Osteoblast (primary cell): Measurements from ENCODE around the gene NAPSA. TPM values are rescaled to one million over a fixed set of nuclear protein-coding genes. Genes with fewer than 3 reads are reported as not detected.

Experiments used
- DNase-seq: peaks from one replicate; pipeline ENCODE4 v3.0.0; 2011; ENCODE audit warnings: low spot score, mixed read lengths; ENCODE audit not compliant: insufficient read length; ENCODE audit errors: missing footprints
- H2AFZ ChIP-seq: 2 replicates; pipeline ENCODE4 v1.6.0; 2011; ENCODE audit warnings: mild to moderate bottlenecking, low read length
- H3K27ac ChIP-seq: 2 replicates; pipeline ENCODE4 v1.5.1; 2011; ENCODE audit warnings: mild to moderate bottlenecking, low read depth, low read length, moderate library complexity
- H3K27me3 ChIP-seq: 2 replicates; pipeline ENCODE4 v1.6.0; 2012; ENCODE audit warnings: mild to moderate bottlenecking, control low read depth, inconsistent platforms, low read length, moderate library complexity; ENCODE audit not compliant: insufficient read depth
- H3K36me3 ChIP-seq: 2 replicates; pipeline ENCODE4 v1.5.1; 2011; ENCODE audit warnings: mild to moderate bottlenecking, low read length, control low read depth, moderate library complexity; ENCODE audit not compliant: insufficient read depth
- H3K4me1 ChIP-seq: 2 replicates; pipeline ENCODE4 v1.5.1; 2011; ENCODE audit warnings: mild to moderate bottlenecking, low read length, control low read depth, moderate library complexity; ENCODE audit not compliant: insufficient read depth
- H3K4me2 ChIP-seq: 2 replicates; pipeline ENCODE4 v1.6.0; 2011; ENCODE audit warnings: mild to moderate bottlenecking, low read length; ENCODE audit not compliant: insufficient read depth
- H3K4me3 ChIP-seq: fragments of 200-600 bp; sonication (generic); 3 replicates; pipeline ENCODE4 v1.5.1; 2012; ENCODE audit warnings: mild to moderate bottlenecking, low read length, inconsistent platforms; ENCODE audit not compliant: insufficient read depth
- H3K79me2 ChIP-seq: 2 replicates; pipeline ENCODE4 v1.6.0; 2012; ENCODE audit warnings: mild to moderate bottlenecking, low read length, control low read depth, inconsistent platforms; ENCODE audit not compliant: insufficient read depth
- H3K9me3 ChIP-seq: 2 replicates; pipeline ENCODE4 v1.5.1; 2011; ENCODE audit warnings: low read depth, low read length, control low read depth
- H4K20me1 ChIP-seq: 2 replicates; pipeline ENCODE4 v1.6.0; 2012; ENCODE audit warnings: mild to moderate bottlenecking, low read length, control low read depth; ENCODE audit not compliant: insufficient read depth
- total RNA-seq: library from RNA; depleted of rRNA; stranded (reverse); fragments of >200 nt; gene quantifications from 2 replicates; pipeline ENCODE4 v1.2.3, GENCODE V29; 2012
- TF ChIP-seq, protein P1 (sequence below): IDR thresholded peaks from 2 replicates; pipeline ENCODE4 v1.5.1; 2011; ENCODE audit warnings: mild to moderate bottlenecking, low read depth, low read length, moderate library complexity; ENCODE audit errors: extremely low read depth

NAPSA gene
- total RNA-seq, 1 donor = under 0.01 TPM

DNA sequence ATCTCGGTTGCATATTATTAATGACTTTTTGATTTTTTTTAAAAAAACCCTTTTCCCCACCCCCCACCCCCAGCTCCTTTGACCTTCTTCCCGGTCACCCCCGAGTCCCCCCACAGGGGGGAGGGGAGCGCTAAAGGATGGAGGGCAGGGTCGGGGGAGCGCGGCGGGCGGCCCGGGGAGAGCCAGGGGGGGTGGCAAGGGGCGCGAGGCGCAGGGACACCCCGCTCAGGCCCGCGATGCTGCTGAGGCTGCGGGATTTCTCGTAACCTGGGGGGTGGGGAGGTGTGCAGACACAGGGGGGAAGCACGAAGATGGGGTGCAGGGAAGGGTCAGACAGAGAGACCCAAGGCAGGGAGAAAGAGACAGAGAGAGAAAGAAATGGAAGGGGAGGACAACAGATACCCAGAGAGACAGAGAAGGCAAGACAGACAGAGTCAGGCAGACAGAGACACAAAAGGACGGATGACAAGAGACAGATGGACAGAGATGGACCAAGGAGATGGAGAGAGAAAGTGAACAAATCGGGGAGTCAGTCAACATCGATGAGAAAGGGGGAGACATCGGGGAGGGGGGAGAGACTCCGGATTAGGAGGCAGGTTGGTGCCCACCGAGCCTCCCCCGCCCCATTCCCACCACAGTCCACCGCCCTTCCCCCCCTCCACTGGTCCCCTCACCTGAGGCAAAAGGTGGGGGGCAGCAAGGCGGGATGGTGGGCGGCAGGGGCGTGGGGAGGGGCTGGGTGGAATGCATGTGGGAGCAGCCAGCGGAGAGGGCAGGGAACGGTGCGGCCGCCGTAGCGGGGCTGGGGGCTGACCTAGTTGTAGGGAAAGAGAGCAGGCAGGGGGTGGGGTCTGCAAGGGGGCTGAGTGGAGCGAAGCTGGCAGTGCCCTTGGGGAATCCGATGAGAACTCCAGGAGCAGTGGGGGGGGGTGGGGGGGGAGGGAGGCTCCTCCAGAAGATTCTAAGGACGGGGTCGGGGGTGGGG lies 50.4 kb downstream of the NAPSA start:
- peak; percentile 41 for DNase-seq
- no peaks in the 10 kb centered on the region for H3K9me3 ChIP-seq
- peaks cover 26% of the 10 kb centered on the region for H3K27me3 ChIP-seq

DNA sequence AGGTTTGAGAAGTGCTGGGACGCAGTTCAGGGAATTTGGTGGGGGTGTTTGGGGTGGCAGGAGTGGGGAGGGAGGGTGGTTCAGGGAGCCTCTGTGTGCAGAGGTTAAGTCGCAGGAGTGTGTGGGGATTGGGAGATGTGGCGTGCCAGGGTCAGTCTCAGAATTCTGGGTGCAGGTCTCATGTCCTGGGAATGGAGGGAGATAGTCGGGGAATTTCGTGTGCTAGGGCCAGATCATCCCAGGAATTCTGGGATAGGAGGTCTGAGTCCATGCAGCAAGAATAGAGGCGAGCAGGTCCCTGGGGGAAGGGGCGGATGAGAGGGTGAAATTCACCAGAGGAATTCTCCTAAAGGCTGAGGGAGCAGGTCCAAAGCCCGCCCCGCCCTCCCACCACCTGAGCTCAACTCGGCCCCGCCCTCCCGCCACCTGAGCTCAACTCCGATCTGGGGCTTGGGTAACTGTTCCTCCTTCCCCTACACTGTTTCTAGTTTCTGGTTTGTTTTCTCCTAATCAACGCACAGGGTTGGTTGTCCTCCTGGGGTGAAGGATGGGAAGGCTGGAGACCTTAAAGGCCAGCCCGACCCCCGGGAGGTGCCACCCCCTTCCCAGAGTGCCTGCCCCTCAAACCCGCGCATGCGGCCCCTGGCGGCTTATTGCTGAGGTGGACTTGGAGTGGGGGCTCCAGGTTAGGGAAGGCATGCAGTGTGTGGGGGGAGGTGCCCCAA lies 51.5 kb downstream of the NAPSA start:
- Histone ChIP-seq H3K27me3 (peaks cover 26% of the 10 kb centered on the region), H3K4me3 (no peak overlapping the region), H3K79me2 (no peaks in the 10 kb centered on the region), H4K20me1 (no peaks in the 10 kb centered on the region), H3K27ac (no peak overlapping the region), H3K9me3 (no peaks in the 10 kb centered on the region), H3K36me3 (no peaks in the 10 kb centered on the region), H2AFZ (no peak overlapping the region), H3K4me2 (no peak overlapping the region), H3K4me1 (no peaks in the 10 kb centered on the region)
- DNase-seq = peak; percentile 69
- TF ChIP-seq, protein P1, sequence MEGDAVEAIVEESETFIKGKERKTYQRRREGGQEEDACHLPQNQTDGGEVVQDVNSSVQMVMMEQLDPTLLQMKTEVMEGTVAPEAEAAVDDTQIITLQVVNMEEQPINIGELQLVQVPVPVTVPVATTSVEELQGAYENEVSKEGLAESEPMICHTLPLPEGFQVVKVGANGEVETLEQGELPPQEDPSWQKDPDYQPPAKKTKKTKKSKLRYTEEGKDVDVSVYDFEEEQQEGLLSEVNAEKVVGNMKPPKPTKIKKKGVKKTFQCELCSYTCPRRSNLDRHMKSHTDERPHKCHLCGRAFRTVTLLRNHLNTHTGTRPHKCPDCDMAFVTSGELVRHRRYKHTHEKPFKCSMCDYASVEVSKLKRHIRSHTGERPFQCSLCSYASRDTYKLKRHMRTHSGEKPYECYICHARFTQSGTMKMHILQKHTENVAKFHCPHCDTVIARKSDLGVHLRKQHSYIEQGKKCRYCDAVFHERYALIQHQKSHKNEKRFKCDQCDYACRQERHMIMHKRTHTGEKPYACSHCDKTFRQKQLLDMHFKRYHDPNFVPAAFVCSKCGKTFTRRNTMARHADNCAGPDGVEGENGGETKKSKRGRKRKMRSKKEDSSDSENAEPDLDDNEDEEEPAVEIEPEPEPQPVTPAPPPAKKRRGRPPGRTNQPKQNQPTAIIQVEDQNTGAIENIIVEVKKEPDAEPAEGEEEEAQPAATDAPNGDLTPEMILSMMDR = no peak

More for the DNA sequence above, 50.4 kb downstream of the NAPSA start:
- Histone ChIP-seq H3K4me3 (no peak overlapping the region), H3K4me2 (no peak overlapping the region), H3K4me1 (no peaks in the 10 kb centered on the region), H4K20me1 (no peaks in the 10 kb centered on the region), H3K27ac (no peak overlapping the region), H3K79me2 (no peaks in the 10 kb centered on the region), H2AFZ (no peak overlapping the region), H3K36me3 (no peaks in the 10 kb centered on the region)
- TF ChIP-seq, protein P1 = no peak

DNA sequence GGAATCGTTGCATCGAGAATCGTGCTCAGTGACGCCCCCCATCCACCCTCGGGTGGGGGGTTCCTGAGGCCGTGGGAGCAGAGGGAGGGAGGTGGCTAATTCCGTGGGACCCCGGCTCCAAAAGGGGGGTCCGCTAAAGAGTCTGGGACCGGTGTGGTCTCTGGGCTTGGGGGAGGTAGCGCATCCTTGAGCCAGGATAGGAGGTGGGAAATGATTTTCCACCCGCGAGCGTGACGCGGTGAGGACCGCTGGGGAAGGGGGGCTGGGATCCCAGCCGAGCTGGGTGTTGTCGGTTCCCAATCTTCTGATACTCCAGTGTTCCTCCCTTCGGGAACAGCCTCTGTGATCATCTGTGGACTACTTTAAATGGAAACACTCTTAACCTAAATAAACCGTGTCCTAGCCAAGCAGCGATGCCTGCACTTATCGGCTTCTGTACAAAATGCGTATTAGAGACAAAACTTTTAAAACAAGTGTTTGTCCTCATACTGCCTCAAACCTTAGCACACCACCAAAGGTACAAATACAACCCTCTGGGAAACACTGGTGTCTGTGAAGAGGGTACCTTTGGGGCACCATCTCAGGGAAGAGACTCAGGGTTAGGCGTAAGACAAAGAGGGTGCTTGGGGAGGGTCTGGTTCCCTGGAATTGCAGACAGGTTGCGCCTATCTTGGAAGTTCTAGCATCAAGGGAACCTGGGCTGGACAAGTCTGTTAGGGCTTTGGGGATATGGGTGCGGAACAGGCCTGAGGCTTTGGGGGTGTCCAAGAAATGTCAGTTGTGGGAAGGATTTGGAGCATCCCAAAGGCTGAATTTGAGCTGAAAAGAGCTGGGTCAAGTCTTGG lies 52.2 kb downstream of the NAPSA start:
- TF ChIP-seq, protein P1 = no peak
- Histone ChIP-seq H3K4me3 (no peak overlapping the region), H3K27me3 (peaks cover 26% of the 10 kb centered on the region), H3K27ac (no peak overlapping the region), H3K4me2 (no peak overlapping the region), H3K9me3 (no peaks in the 10 kb centered on the region), H3K36me3 (no peaks in the 10 kb centered on the region), H4K20me1 (no peaks in the 10 kb centered on the region), H2AFZ (no peak overlapping the region), H3K4me1 (no peaks in the 10 kb centered on the region), H3K79me2 (no peaks in the 10 kb centered on the region)
- DNase-seq = peak; percentile 73
